Endodermal cell (in vitro differentiated cells): ENCODE measurements around the gene NUDT6. TPM values are rescaled to one million over a fixed set of nuclear protein-coding genes. Genes with fewer than 3 reads are reported as not detected.

Experiments
- DNase-seq: peaks from one replicate; pipeline ENCODE4 v3.0.0-alpha.2; 2017
- H3K27ac ChIP-seq: 2 replicates; pipeline ENCODE4 v1.5.1; 2013; ENCODE audit warnings: mild to moderate bottlenecking, low read depth, low read length, moderate library complexity
- H3K27me3 ChIP-seq: 2 replicates; pipeline ENCODE4 v1.6.1; 2013; ENCODE audit warnings: mild to moderate bottlenecking, low read length, moderate library complexity; ENCODE audit not compliant: insufficient read depth, control insufficient read depth, poor library complexity, severe bottlenecking
- H3K36me3 ChIP-seq: 2 replicates; pipeline ENCODE4 v1.7.0; 2013; ENCODE audit warnings: mild to moderate bottlenecking, low read length, moderate library complexity; ENCODE audit not compliant: control insufficient read depth, insufficient read depth
- H3K4me1 ChIP-seq: one replicate; pipeline ENCODE4 v1.7.0; 2013; ENCODE audit warnings: low read length; ENCODE audit not compliant: control insufficient read depth, insufficient read depth
- H3K4me3 ChIP-seq: 2 replicates; pipeline ENCODE4 v1.5.1; 2013; ENCODE audit warnings: mild to moderate bottlenecking, low read length, moderate library complexity
- H3K9ac ChIP-seq: 2 replicates; pipeline ENCODE4 v1.6.1; 2013; ENCODE audit warnings: mild to moderate bottlenecking, low read length, moderate library complexity; ENCODE audit not compliant: poor library complexity, severe bottlenecking; ENCODE audit errors: extremely low read depth
- H3K9me3 ChIP-seq: 2 replicates; pipeline ENCODE4 v1.6.1; 2013; ENCODE audit warnings: mild to moderate bottlenecking, low read length, moderate library complexity; ENCODE audit not compliant: control insufficient read depth
- H3K27ac Mint-ChIP-seq: 2 replicates; pipeline ENCODE4 v1.8.0; 2020; ENCODE audit warnings: mixed read lengths
- H3K27me3 Mint-ChIP-seq: 2 replicates; pipeline ENCODE4 v1.8.0; 2021; ENCODE audit warnings: mild to moderate bottlenecking, mixed read lengths; ENCODE audit not compliant: insufficient read depth
- H3K36me3 Mint-ChIP-seq: 2 replicates; pipeline ENCODE4 v1.8.0; 2020; ENCODE audit warnings: low read depth, mixed read lengths
- H3K4me1 Mint-ChIP-seq: 2 replicates; pipeline ENCODE4 v1.8.0; 2020; ENCODE audit warnings: mixed read lengths
- H3K4me3 Mint-ChIP-seq: 2 replicates; pipeline ENCODE4 v1.8.0; 2020; ENCODE audit warnings: mild to moderate bottlenecking, moderate library complexity, mixed read lengths
- H3K9me3 Mint-ChIP-seq: 2 replicates; pipeline ENCODE4 v1.8.0; 2020; ENCODE audit warnings: mild to moderate bottlenecking, mixed read lengths
- WGBS, 2 experiments: methylation state at CpG; one replicate each; pipeline versions ENCODE4 v1.1.5 to v1.1.7; 2013; ENCODE audit warnings: missing lambda C conversion rate in 2 of 2, mixed read lengths in 1 of 2; ENCODE audit not compliant: insufficient coverage in 1 of 2, insufficient read length in 1 of 2; 5-methylcytosine and 5-hydroxymethylcytosine counted together
- total RNA-seq, 2 donors: library from RNA; stranded (reverse); fragmentation: NEBNext Ultra II Directional in 1 of 2; extraction: Animal tissue kit (Norgen Biotek cat#: 25700) in 1 of 2; gene quantifications; 2 replicates in 1 of 2; 3 replicates in 1 of 2; pipeline ENCODE4 v1.2.1, GENCODE V29; 2021
- TF ChIP-seq, protein P1 (sequence below): fragments of 200-600 bp; sonication (generic); conservative IDR thresholded peaks from 2 replicates; pipeline ENCODE4 v1.5.0; 2021; ENCODE audit warnings: antibody characterized with exemption, mild to moderate bottlenecking

Gene NUDT6
- total RNA-seq, 2 donors from 2014 or later = 5.8 to 11.6 TPM

DNA sequence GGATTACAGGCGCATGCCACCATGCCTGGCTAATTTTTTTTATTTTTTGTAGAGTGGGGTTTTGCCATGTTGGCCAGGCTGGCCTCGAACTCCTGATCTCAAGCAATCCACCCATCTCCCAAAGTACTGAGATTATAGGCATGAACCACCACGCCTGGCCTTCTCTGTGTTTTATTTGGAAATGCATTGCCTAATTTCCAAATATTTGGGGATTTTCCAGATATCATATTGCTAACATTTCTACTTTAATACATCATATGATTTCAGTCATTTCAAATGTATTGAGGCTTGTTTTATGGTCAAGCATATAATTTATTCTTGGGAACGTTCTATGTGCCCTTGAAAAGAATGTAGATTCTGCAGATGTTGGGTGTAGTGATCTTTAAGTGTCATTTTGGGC, 57.0 kb downstream of the NUDT6 start:
- Mint-ChIP-seq H3K27ac (no peak overlapping the region), H3K9me3 (peaks cover 9% of the 10 kb centered on the region), H3K36me3 (no peaks in the 10 kb centered on the region), H3K27me3 (no peaks in the 10 kb centered on the region), H3K4me1 (peaks cover 2% of the 10 kb centered on the region), H3K4me3 (no peak overlapping the region)
- Histone ChIP-seq H3K36me3 (no peaks in the 10 kb centered on the region), H3K9me3 (no peaks in the 10 kb centered on the region), H3K9ac (no peak overlapping the region), H3K4me1 (no peaks in the 10 kb centered on the region), H3K4me3 (no peak overlapping the region), H3K27ac (no peak overlapping the region), H3K27me3 (no peaks in the 10 kb centered on the region)
- TF ChIP-seq, protein P1, sequence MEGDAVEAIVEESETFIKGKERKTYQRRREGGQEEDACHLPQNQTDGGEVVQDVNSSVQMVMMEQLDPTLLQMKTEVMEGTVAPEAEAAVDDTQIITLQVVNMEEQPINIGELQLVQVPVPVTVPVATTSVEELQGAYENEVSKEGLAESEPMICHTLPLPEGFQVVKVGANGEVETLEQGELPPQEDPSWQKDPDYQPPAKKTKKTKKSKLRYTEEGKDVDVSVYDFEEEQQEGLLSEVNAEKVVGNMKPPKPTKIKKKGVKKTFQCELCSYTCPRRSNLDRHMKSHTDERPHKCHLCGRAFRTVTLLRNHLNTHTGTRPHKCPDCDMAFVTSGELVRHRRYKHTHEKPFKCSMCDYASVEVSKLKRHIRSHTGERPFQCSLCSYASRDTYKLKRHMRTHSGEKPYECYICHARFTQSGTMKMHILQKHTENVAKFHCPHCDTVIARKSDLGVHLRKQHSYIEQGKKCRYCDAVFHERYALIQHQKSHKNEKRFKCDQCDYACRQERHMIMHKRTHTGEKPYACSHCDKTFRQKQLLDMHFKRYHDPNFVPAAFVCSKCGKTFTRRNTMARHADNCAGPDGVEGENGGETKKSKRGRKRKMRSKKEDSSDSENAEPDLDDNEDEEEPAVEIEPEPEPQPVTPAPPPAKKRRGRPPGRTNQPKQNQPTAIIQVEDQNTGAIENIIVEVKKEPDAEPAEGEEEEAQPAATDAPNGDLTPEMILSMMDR = no peak
- DNase-seq = no peak
- 95% methylated on average over 4 of the region's 4 CpGs; no CpG with 5 or more reads in 1 of the 2 experiments for WGBS, 2 experiments

GRCh38 chr4:122863639-122864038, 58.8 kb downstream of the NUDT6 start:
- H3K27me3 ChIP-seq = no peaks in the 10 kb centered on the region
- WGBS, 2 experiments = 72 to 80% methylated on average over 1 of the region's 1 CpG
- H3K9me3 ChIP-seq = no peaks in the 10 kb centered on the region
- no peak for DNase-seq
- H3K27me3 Mint-ChIP-seq = no peaks in the 10 kb centered on the region
- no peak overlapping the region for H3K9ac ChIP-seq
- H3K4me1 ChIP-seq = no peaks in the 10 kb centered on the region
- no peak overlapping the region for H3K27ac Mint-ChIP-seq
- H3K4me1 Mint-ChIP-seq = peaks cover 2% of the 10 kb centered on the region
- H3K36me3 Mint-ChIP-seq = no peaks in the 10 kb centered on the region
- H3K27ac ChIP-seq = no peak overlapping the region
- H3K4me3 Mint-ChIP-seq = no peak overlapping the region
- H3K4me3 ChIP-seq = no peak overlapping the region
- H3K9me3 Mint-ChIP-seq = peaks cover 6% of the 10 kb centered on the region
- TF ChIP-seq, protein P1 = no peak
- H3K36me3 ChIP-seq = no peaks in the 10 kb centered on the region

- Mint-ChIP-seq H3K36me3 (no peaks in the 10 kb centered on the region), H3K4me1 (peaks cover 7% of the 10 kb centered on the region), H3K27ac (no peak overlapping the region), H3K4me3 (no peak overlapping the region), H3K9me3 (no peaks in the 10 kb centered on the region), H3K27me3 (no peaks in the 10 kb centered on the region)
- Histone ChIP-seq H3K4me3 (no peak overlapping the region), H3K9me3 (no peaks in the 10 kb centered on the region), H3K27me3 (no peaks in the 10 kb centered on the region), H3K4me1 (no peaks in the 10 kb centered on the region), H3K27ac (no peak overlapping the region), H3K36me3 (no peaks in the 10 kb centered on the region), H3K9ac (no peak overlapping the region)
- no peak for DNase-seq
- TF ChIP-seq, protein P1 = no peak
- WGBS, 2 experiments = 85 to 86% methylated on average over 2 of the region's 2 CpGs
Observed at GRCh38 chr4:122861172-122861943, 61.0 kb downstream of the NUDT6 start.
